GM12872 (cell line): ENCODE data around the gene INPP5A.

Source experiments
- TF ChIP-seq, protein P1 (sequence below): IDR thresholded peaks from 3 replicates; pipeline ENCODE4 v1.5.1; 2011; ENCODE audit warnings: low read depth, mild to moderate bottlenecking, low read length, moderate library complexity; ENCODE audit not compliant: insufficient read depth

Gene INPP5A

DNA sequence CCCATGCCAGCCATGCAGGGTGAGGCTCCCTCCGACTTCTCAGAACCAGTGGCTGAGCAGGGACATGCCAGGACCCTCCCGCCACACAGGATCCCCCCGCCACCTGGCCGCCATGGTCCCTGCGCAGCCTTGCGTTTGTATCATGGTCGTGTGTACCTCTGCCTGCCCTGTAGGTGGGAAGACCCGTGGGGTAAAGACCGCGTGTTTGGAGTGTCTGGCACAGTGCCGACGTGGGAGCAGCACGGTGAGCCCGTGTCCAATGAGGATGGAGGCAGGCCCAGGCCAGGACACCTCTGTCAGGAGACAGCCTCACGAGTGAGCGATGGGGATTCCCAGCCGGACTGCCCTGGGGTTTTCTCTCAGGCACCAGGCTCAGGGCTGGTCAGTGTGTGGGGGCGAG is 216.5 kb downstream of the INPP5A start:
- TF ChIP-seq, protein P1, sequence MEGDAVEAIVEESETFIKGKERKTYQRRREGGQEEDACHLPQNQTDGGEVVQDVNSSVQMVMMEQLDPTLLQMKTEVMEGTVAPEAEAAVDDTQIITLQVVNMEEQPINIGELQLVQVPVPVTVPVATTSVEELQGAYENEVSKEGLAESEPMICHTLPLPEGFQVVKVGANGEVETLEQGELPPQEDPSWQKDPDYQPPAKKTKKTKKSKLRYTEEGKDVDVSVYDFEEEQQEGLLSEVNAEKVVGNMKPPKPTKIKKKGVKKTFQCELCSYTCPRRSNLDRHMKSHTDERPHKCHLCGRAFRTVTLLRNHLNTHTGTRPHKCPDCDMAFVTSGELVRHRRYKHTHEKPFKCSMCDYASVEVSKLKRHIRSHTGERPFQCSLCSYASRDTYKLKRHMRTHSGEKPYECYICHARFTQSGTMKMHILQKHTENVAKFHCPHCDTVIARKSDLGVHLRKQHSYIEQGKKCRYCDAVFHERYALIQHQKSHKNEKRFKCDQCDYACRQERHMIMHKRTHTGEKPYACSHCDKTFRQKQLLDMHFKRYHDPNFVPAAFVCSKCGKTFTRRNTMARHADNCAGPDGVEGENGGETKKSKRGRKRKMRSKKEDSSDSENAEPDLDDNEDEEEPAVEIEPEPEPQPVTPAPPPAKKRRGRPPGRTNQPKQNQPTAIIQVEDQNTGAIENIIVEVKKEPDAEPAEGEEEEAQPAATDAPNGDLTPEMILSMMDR, result no peak

DNA sequence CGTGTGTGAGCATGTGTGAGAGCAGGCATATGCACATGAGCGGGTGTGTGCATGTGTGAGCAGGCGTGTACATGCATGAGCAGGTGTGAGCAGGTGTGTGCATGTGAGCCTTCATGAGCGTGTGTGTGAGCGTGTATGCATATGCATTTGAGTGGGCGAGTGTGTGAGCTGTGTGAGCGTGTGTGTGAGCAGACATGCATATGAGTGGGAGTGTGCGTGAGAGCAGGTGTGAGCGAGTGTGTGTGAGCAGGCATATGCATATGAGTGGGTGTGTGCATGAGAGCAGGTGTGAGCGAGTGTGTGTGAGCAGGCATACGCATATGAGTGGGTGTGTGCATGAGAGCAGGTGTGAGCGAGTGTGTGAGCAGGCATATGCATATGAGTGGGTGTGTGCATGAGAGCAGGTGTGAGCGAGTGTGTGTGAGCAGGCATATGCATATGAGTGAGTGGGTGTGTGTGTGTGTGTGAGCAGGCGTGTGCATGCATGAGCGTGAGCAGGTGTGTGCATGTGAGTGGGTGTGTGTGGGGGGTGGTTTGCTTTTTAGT is 217.7 kb downstream of the INPP5A start:
- TF ChIP-seq, protein P1, result no peak

GRCh38 chr10:132756591-132756990 is 219.0 kb downstream of the INPP5A start:
- TF ChIP-seq, protein P1, result no peak

DNA sequence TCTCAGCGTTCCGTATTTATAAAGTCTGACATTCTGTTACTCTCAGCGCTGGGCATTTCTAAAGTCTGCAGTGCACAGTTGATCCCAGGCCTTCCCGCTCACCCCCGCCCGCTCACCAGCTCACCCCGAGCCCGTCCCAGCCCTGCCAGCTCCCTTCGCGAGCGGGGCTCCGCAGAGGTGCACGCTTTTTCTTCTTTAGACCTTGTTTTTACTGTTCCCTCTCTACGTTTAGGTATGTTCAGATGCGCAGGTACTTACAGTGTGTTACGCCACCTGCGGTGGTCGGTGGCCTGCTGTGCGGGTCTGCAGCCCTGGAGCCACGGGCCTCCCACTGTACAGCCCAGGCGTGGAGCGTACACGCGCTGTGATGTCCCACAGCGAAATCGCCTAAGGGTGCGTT is 219.6 kb downstream of the INPP5A start:
- TF ChIP-seq, protein P1, result no peak

DNA sequence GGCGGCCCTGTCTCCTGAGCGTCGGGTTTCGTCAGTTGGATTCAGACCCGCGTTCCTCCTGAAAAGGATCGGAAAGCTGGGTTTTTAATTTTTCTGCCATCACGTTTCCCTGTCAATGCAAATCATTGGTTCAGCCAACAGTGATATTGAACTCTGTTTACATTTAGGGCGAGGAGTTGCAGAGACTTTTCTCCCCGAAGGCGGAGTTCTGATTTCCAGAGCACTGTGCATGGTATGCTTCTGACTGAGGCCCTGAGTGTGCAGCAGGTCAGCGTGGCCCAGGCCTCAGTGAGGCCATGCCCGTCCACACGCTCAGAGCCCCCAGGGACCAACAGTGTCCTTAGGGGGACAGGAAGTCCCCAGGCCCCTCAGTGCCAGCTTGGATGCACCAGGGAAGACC is 221.3 kb downstream of the INPP5A start:
- TF ChIP-seq, protein P1, result no peak

DNA sequence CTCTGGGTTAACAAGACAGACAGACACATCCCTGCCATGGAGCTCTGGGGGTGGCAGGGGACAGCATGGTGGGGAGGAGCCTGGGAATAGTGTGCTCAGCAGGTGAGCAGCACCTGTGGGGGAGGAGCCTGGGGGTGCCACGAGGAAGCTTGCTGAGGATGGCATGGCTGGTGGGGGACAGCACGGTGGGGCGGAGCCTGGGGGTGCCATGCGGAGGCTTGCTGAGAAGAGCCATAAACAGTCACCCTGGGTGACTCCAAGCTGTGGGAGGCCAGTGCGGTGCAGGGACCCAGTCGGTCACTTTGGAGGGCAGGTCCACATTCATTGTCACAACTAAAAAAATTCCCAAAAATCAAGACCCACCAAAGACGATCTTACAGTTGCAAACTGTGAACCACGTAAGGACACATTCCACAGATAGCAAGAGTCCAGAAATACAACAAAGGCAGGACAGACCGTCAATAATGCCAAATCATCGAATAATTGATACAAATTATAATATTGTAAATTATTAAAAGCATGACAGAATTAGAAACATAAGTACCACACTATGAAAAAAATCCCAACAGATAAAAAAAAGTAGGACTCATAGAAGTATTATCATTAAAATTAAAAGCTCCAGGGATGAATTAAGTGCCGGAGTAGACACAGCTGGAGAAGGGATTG is 223.9 kb downstream of the INPP5A start:
- TF ChIP-seq, protein P1, result no peak

DNA sequence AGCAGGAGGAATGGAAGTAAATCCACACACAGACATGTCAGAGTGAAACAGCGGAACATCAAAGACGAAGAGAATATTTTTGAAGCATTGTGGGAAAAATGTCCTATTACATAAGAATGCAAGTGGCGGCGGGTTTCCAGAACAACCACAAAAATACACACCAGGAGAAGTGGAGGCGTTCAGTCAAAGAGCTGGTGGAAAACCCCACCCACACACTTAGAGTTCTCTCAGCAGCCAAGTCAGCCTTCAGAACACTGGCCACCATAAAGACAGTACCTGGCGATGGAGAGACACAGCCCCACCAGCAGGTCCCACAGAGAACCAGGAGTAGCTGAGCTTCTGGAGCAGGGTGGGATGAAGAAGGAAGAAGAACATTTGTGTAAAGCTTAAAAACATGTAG is 224.7 kb downstream of the INPP5A start:
- TF ChIP-seq, protein P1, result no peak
